NCI-H774 (cell line): ENCODE measurements around the gene INPP5A.
"Not testable (repeated sequence)": the region's sequence is repeated elsewhere in the genome, so short reads cannot be mapped to it uniquely, and the experiment has no call there.

Experiments used
- DNase-seq: peaks from one replicate; lab custom pipeline; 2025; lab: John Stamatoyannopoulos, UW

The INPP5A gene

GRCh38 chr10:132805599-132805998 lies 268.0 kb downstream of the INPP5A start:
- no peak for DNase-seq

GRCh38 chr10:132806110-132806509 lies 268.5 kb downstream of the INPP5A start:
- DNase-seq: no peak

- no peak for DNase-seq
These were observed 269.0 kb downstream of the INPP5A start for GRCh38 chr10:132806561-132807003.

GRCh38 chr10:132807621-132808049 lies 270.0 kb downstream of the INPP5A start:
- no peak for DNase-seq

- DNase-seq: no peak
These were observed 271.0 kb downstream of the INPP5A start for GRCh38 chr10:132808383-132809231.

- no peak for DNase-seq
These were observed 271.9 kb downstream of the INPP5A start for GRCh38 chr10:132809232-132810140.

- no peak for DNase-seq
These were observed 272.7 kb downstream of the INPP5A start for GRCh38 chr10:132810141-132810806.

- DNase-seq: no peak
These were observed 273.5 kb downstream of the INPP5A start for GRCh38 chr10:132810807-132811700.

GRCh38 chr10:132811891-132812481 lies 274.4 kb downstream of the INPP5A start:
- DNase-seq: no peak

GRCh38 chr10:132812520-132812919 lies 274.9 kb downstream of the INPP5A start:
- no peak for DNase-seq

GRCh38 chr10:132813001-132813401 lies 275.4 kb downstream of the INPP5A start:
- no peak for DNase-seq

GRCh38 chr10:132813560-132814468 lies 276.2 kb downstream of the INPP5A start:
- DNase-seq: no peak

GRCh38 chr10:132814469-132814856 lies 276.9 kb downstream of the INPP5A start:
- no peak for DNase-seq

GRCh38 chr10:132815168-132815857 lies 277.7 kb downstream of the INPP5A start:
- no peak for DNase-seq

- no peak for DNase-seq
These were observed 279.1 kb downstream of the INPP5A start for GRCh38 chr10:132816718-132817117.

- no peak for DNase-seq
These were observed 280.2 kb downstream of the INPP5A start for GRCh38 chr10:132817701-132818211.

- DNase-seq: no peak
These were observed 282.5 kb downstream of the INPP5A start for GRCh38 chr10:132820056-132820455.

- DNase-seq: not testable (repeated sequence)
These were observed 288.4 kb downstream of the INPP5A start for GRCh38 chr10:132825783-132826523.
